HepG2 (cell line): ENCODE measurements around the gene CGNL1. TPM values are rescaled to one million over a fixed set of nuclear protein-coding genes. Genes with fewer than 3 reads are reported as not detected.

ENCODE experiments used
- ATAC-seq: fragments of 200-7000 bp; cut with Tn5 transposase; 3 replicates; pipeline ENCODE4 v1.9.1; 2020; ENCODE audit warnings: mild to moderate bottlenecking, moderate library complexity
- BruUV-seq: library from RNA; stranded (reverse); fragments of 400-500 nt; replicated peaks from 2 replicates; lab custom pipeline; 2021; lab: Mats Ljungman, UMichigan
- CTCF ChIA-PET: fragments of 300-600 bp; formaldehyde crosslinking; extraction: SDS; loops from one replicate; lab custom pipeline; 2021; ENCODE audit warnings: low total read pairs, inconsistent platforms, low intra/inter-chr PET ratio; lab: Yijun Ruan, JAX
- POLR2A ChIA-PET: fragments of 350-600 bp; sonication (Branson Sonifier 250); formaldehyde crosslinking; loops from one replicate; lab custom pipeline; 2020; ENCODE audit warnings: antibody characterized with exemption, inconsistent platforms; lab: Yijun Ruan, JAX
- DNase-seq: peaks from one replicate; pipeline ENCODE4 v3.0.0-alpha.2; 2015; ENCODE audit warnings: low spot score
- FAIRE-seq: peaks from 3 replicates; lab custom pipeline; 2011; peaks lifted over from hg19 to GRCh38; lab: Jason Lieb, UNC
- H2AFZ ChIP-seq: one replicate; pipeline ENCODE4 v1.6.1; 2011; ENCODE audit warnings: low read length, inconsistent platforms
- H3K27ac ChIP-seq: fragments of 300-600 bp; 3 replicates; pipeline ENCODE4 v1.8.0; 2011; ENCODE audit warnings: mixed run types, mild to moderate bottlenecking, mixed read lengths, low read length, inconsistent platforms; ENCODE audit not compliant: insufficient read depth; ENCODE audit errors: extremely low read length
- H3K27me3 ChIP-seq, 2 experiments: fragments of 200-600 bp in 1 of 2; 2 replicates in 1 of 2; 3 replicates in 1 of 2; pipeline versions ENCODE4 v1.6.0 to v1.8.0; 2011; ENCODE audit warnings: low read length in 2 of 2, mild to moderate bottlenecking in 2 of 2, moderate library complexity in 2 of 2, inconsistent platforms in 1 of 2; ENCODE audit not compliant: insufficient read depth in 2 of 2, control insufficient read depth in 1 of 2
- H3K36me3 ChIP-seq, 2 experiments: fragments of 200-600 bp in 1 of 2; replicated peaks in 1 of 2; 2 replicates in 1 of 2; 3 replicates in 1 of 2; pipeline versions ENCODE4 v1.5.1 to v1.8.0; 2011; ENCODE audit warnings: low read length in 2 of 2, inconsistent platforms in 1 of 2; ENCODE audit not compliant: insufficient read depth in 2 of 2, control insufficient read depth in 1 of 2
- H3K4me1 ChIP-seq: 2 replicates; pipeline ENCODE4 v1.5.1; 2012; ENCODE audit warnings: low read length, inconsistent platforms; ENCODE audit not compliant: insufficient read depth
- H3K4me2 ChIP-seq: 2 replicates; pipeline ENCODE4 v1.6.0; 2011; ENCODE audit warnings: low read depth, low read length, inconsistent platforms
- H3K4me3 ChIP-seq, 3 experiments: fragments of 200-600 bp in 1 of 3; sonication (generic), shearing (Covaris generic) in 1 of 3; replicated peaks in 1 of 3; 2 replicates each; pipeline ENCODE4 v1.5.1; 2011 to 2016; ENCODE audit warnings: low read length in 3 of 3, inconsistent platforms in 2 of 3, low read depth in 2 of 3, mild to moderate bottlenecking in 2 of 3, control low read depth in 1 of 3, mixed read lengths in 1 of 3; ENCODE audit not compliant: insufficient read depth in 1 of 3
- H3K79me2 ChIP-seq: one replicate; pipeline ENCODE4 v1.6.1; 2011; ENCODE audit warnings: low read length, inconsistent platforms; ENCODE audit not compliant: insufficient read depth
- H3K9ac ChIP-seq: 2 replicates; pipeline ENCODE4 v1.6.0; 2011; ENCODE audit warnings: mild to moderate bottlenecking, low read depth, low read length, inconsistent platforms; ENCODE audit not compliant: insufficient read depth
- H3K9me3 ChIP-seq: 2 replicates; pipeline ENCODE4 v1.5.1; 2012; ENCODE audit warnings: mild to moderate bottlenecking, low read length
- H4K20me1 ChIP-seq: 2 replicates; pipeline ENCODE4 v1.6.0; 2011; ENCODE audit warnings: inconsistent platforms, mild to moderate bottlenecking, low read length, moderate library complexity; ENCODE audit not compliant: insufficient read depth
- ERF ChIP-seq: IDR thresholded peaks from 2 replicates; pipeline ENCODE4 v1.6.1; 2018; ENCODE audit warnings: missing biosample characterization, missing genetic modification reagents
- RXRB ChIP-seq: IDR thresholded peaks from 2 replicates; pipeline ENCODE4 v1.6.1; 2016; ENCODE audit warnings: borderline replicate concordance, missing genetic modification reagents, missing compliant biosample characterization
- TCF7 ChIP-seq: sonication (generic); IDR thresholded peaks from 2 replicates; pipeline ENCODE4 v1.6.1; 2016; ENCODE audit warnings: antibody characterized with exemption, low read depth
- ZFP1 ChIP-seq: IDR thresholded peaks from 2 replicates; pipeline ENCODE4 v1.6.1; 2016
- ZNF589 ChIP-seq: sonication (generic); formaldehyde crosslinking; conservative IDR thresholded peaks from 2 replicates; pipeline ENCODE4 v1.8.0; 2022; ENCODE audit warnings: mild to moderate bottlenecking, moderate library complexity, missing genetic modification reagents
- whole genome bisulfite sequencing: methylation state at CpG from one replicate; pipeline ENCODE4 v1.1.6; 2017; ENCODE audit warnings: low lambda C conversion rate; 5-methylcytosine and 5-hydroxymethylcytosine counted together
- in situ Hi-C: cut with HindIII; loops from 2 replicates; pipeline ENCODE4 v1.10.0; 2017; ENCODE audit warnings: low pct_unique_long_range_greater_than_20kb; ENCODE audit not compliant: extremely low pct_ligation_motif_present
- intact Hi-C: fragments of 100-400 bp; cut with micrococcal nuclease; formaldehyde crosslinking; loops from one replicate; pipeline ENCODE4 v1.10.0; 2022; ENCODE audit not compliant: unreplicated experiment
- polyA plus RNA-seq, 8 experiments: library from polyadenylated mRNA; depleted of rRNA in 3 of 8; stranded (reverse) in 7 of 8; unstranded in 1 of 8; fragments of >200 nt; fragmentation: Illumina TruSeq in 4 of 8; extraction: Trizol in 4 of 8; gene quantifications; 2 replicates each; pipeline versions ENCODE4 v1.2.1 to v1.2.3, GENCODE V29; 2011 to 2016; ENCODE audit warnings: low read depth in 4 of 8, missing spikeins in 1 of 8, mixed read lengths in 1 of 8; ENCODE audit not compliant: insufficient read depth in 1 of 8
- total RNA-seq, 5 experiments: library from RNA; depleted of rRNA; stranded (reverse); fragments of >200 nt; fragmentation: Illumina TruSeq; extraction: Trizol; gene quantifications; 2 replicates each; pipeline ENCODE4 v1.2.3, GENCODE V29; 2016; ENCODE audit warnings: low read depth in 1 of 5
- TF ChIP-seq, protein P1 (sequence below): sonication (generic); formaldehyde crosslinking; IDR thresholded peaks from 2 replicates; pipeline ENCODE4 v1.9.0; 2021; ENCODE audit warnings: missing genetic modification reagents, borderline replicate concordance
- TF ChIP-seq, protein P2 (sequence below): sonication (generic); formaldehyde crosslinking; IDR thresholded peaks from 2 replicates; pipeline ENCODE4 v1.8.0; 2022; ENCODE audit warnings: mild to moderate bottlenecking, missing genetic modification reagents, moderate library complexity
- TF ChIP-seq, protein P3 (sequence below): sonication (generic); formaldehyde crosslinking; conservative IDR thresholded peaks from 2 replicates; pipeline ENCODE4 v1.4.0; 2020; ENCODE audit warnings: missing genetic modification reagents
- TF ChIP-seq, protein P4 (sequence below): sonication (generic); formaldehyde crosslinking; IDR thresholded peaks from 2 replicates; pipeline ENCODE4 v1.4.0; 2020; ENCODE audit warnings: mild to moderate bottlenecking, missing genetic modification reagents

CGNL1 gene
- total and polyA plus RNA-seq, 2 of the 13 experiments (the other 11 are each of a cell fraction or from before 2014, with no cell fraction given): 5.6 to 15.6 TPM

DNA sequence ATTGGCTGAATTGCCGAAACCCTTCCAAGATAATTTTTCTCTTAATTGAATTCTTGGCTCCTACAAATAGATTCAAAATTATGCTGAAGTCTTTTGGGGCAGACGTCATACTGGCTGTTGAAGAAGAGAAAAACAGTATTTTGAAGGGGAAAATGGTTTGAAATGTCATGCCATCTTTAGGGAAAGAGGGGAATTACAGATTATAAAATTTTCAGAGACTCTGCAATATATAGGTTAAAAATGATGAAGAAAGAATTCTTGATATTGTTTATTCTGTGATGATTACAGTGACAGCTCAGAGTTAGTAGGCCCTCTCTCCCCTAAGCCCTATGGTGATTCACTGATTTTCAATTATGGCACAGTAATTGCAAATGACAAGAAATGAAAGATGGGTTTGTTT, 86.1 kb downstream of the CGNL1 start:
- ChIA-PET POLR2A (no interaction called here), CTCF (no interaction called here)
- H3K36me3 ChIP-seq: peaks cover 4 to 32% of the 10 kb centered on the region in 2 experiments; a peak in 4 of 5 replicates
- H3K9ac ChIP-seq: no peak overlapping the region
- no peaks in the 10 kb centered on the region for H3K4me1 ChIP-seq
- BruUV-seq: no TSS peak
- DNase-seq: no peak
- TF ChIP-seq, protein P1, sequence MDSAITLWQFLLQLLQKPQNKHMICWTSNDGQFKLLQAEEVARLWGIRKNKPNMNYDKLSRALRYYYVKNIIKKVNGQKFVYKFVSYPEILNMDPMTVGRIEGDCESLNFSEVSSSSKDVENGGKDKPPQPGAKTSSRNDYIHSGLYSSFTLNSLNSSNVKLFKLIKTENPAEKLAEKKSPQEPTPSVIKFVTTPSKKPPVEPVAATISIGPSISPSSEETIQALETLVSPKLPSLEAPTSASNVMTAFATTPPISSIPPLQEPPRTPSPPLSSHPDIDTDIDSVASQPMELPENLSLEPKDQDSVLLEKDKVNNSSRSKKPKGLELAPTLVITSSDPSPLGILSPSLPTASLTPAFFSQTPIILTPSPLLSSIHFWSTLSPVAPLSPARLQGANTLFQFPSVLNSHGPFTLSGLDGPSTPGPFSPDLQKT (CRISPR knock-in tag): no peak
- TF ChIP-seq ZNF589 (CRISPR knock-in tag) (no peak), TCF7 (no peak), ERF (CRISPR knock-in tag) (no peak), RXRB (CRISPR knock-in tag) (no peak), ZFP1 (CRISPR knock-in tag) (no peak)
- TF ChIP-seq, protein P2, sequence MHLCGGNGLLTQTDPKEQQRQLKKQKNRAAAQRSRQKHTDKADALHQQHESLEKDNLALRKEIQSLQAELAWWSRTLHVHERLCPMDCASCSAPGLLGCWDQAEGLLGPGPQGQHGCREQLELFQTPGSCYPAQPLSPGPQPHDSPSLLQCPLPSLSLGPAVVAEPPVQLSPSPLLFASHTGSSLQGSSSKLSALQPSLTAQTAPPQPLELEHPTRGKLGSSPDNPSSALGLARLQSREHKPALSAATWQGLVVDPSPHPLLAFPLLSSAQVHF: no peak
- TF ChIP-seq, protein P3, sequence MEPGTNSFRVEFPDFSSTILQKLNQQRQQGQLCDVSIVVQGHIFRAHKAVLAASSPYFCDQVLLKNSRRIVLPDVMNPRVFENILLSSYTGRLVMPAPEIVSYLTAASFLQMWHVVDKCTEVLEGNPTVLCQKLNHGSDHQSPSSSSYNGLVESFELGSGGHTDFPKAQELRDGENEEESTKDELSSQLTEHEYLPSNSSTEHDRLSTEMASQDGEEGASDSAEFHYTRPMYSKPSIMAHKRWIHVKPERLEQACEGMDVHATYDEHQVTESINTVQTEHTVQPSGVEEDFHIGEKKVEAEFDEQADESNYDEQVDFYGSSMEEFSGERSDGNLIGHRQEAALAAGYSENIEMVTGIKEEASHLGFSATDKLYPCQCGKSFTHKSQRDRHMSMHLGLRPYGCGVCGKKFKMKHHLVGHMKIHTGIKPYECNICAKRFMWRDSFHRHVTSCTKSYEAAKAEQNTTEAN (CRISPR knock-in tag): no peak
- TF ChIP-seq, protein P4, sequence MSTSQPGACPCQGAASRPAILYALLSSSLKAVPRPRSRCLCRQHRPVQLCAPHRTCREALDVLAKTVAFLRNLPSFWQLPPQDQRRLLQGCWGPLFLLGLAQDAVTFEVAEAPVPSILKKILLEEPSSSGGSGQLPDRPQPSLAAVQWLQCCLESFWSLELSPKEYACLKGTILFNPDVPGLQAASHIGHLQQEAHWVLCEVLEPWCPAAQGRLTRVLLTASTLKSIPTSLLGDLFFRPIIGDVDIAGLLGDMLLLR (CRISPR knock-in tag): no peak
- no peaks in the 10 kb centered on the region for H3K79me2 ChIP-seq
- WGBS: 99% methylated on average over 2 of the region's 2 CpGs
- FAIRE-seq: no peak
- H2AFZ ChIP-seq: no peak overlapping the region
- intact Hi-C loops (no loop called here), in situ Hi-C loops (no loop called here)
- H3K27me3 ChIP-seq: no peaks in the 10 kb centered on the region
- no peak overlapping the region for H3K27ac ChIP-seq
- no peaks in the 10 kb centered on the region for H3K9me3 ChIP-seq
- no peak for ATAC-seq
- no peak overlapping the region for H3K4me3 ChIP-seq
- H3K4me2 ChIP-seq: no peak overlapping the region
- H4K20me1 ChIP-seq: no peaks in the 10 kb centered on the region
